HG03039 (cell line): ENCODE data around the gene ESR1.
"Not testable (repeated sequence)": the region's sequence is repeated elsewhere in the genome, so short reads cannot be mapped to it uniquely, and the experiment has no call there.

Experiments used
- ATAC-seq: cut with Tn5 transposase; IDR thresholded peaks from one replicate; pipeline ENCODE4 v1.9.1; 2021; ENCODE audit warnings: mild to moderate bottlenecking, moderate library complexity; ENCODE audit not compliant: unreplicated experiment

Gene ESR1

DNA sequence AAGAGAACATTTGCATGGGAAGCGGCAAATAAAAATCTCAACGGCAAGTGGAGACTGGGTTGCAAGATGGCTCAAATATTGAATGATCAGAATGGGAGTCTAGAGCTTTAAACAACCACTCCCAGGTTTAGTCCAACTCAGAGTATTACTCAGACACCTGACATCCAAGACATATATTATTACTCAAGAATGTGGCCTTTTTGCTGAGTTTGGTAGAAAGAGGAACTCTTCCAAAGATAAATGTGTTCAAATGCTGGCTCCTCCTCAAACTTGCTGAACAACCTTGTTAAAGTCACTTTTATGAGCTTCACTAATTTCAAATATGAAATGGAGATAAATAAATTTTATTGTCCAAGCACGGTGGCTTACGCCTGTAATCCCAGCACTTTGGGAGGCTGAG lies 77.8 kb downstream of the ESR1 start:
- ATAC-seq, result no peak

GRCh38 chr6:151891524-151891923 lies 84.0 kb downstream of the ESR1 start:
- ATAC-seq, result no peak

DNA sequence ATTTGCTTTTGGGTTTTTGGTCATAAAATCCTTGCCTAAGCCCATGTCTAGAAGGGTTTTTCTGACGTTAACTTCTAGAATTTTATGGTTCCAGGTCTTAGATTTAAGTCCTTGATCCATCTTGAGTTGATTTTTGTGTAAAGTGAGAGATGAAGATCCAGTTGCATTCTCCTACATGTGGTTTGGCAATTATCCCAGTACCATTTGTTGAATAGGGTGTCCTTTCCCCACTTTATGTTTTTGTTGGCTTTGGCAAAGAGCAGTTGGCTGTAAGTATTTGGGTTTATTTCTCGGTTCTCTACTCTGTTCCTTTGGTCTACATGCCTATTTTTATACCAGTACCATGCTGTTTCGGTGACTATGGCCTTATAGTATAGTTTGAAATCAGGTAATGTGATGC lies 86.9 kb downstream of the ESR1 start:
- ATAC-seq, result not testable (repeated sequence)

GRCh38 chr6:151899221-151899620 lies 91.7 kb downstream of the ESR1 start:
- not testable (repeated sequence) for ATAC-seq

- not testable (repeated sequence) for ATAC-seq
Measured at GRCh38 chr6:151899796-151900195, 92.3 kb downstream of the ESR1 start.

DNA sequence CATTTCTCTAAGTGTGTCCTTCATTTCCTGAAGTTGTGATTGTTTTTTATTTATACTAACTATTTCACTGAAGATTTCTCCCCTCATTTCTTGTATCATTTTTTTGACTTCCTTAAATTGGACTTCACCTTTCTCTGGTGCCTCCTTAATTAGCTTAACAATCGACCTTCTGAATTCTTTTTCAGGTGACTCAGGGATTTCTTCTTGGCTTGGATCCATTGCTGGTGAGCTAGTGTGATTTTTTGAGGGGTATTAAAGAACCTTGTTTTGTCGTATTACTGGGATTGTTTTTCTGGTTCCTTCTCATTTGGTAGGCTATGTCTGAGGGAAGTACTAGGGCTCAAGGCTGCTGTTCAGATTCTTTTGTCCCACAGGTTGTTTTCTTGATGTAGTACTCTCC lies 92.8 kb downstream of the ESR1 start:
- ATAC-seq, result no peak

DNA sequence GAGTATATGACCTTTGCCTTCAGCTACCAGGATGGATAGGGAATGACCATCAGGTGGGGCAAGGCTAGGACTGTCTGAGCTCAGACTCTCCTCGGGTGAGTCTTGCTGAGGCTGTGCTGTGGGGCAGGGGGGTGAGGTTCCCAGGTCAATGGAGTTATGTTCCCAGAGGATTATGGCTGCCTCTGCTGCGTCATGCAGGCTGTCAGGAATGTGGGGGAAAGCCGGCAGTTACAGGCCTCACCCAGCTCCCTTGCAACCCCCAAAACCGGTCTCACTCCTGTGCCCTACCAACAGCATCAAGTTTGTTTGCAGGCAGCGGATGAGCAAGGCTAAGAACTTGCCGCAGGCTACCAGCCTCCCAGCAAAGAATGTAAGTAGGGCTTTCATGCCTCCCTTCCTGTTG lies 93.5 kb downstream of the ESR1 start:
- ATAC-seq, result no peak

- ATAC-seq, result no peak
Measured at GRCh38 chr6:151904631-151905030, 97.1 kb downstream of the ESR1 start.

- no peak for ATAC-seq
Measured at GRCh38 chr6:151905072-151905471, 97.6 kb downstream of the ESR1 start.

- no peak for ATAC-seq
Measured at GRCh38 chr6:151905854-151906253, 98.4 kb downstream of the ESR1 start.

DNA sequence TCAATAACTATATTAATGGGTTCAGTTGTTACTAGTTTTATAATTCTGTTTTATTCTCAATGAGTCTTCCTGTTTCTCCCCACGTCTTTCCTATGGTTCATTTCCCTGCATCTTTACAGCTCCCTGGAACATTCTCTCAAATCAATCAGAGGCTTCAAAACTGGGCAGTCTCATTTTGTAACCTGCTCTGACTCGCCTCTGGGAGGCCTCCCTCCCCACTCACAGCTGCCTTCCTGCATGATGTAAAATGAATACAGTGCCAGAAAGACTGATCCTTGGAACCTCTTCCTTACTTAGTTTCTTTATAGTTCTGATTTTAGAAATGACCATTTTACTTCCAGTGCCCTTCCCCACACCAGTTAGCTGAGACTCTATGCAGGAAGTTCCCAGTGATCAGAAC lies 103.9 kb downstream of the ESR1 start:
- ATAC-seq, result no peak

- no peak for ATAC-seq
Measured at GRCh38 chr6:151914484-151914883, 107.0 kb downstream of the ESR1 start.

- ATAC-seq, result no peak
Measured at GRCh38 chr6:151916075-151916474, 108.6 kb downstream of the ESR1 start.

- no peak for ATAC-seq
Measured at GRCh38 chr6:151916680-151917164, 109.2 kb downstream of the ESR1 start.

DNA sequence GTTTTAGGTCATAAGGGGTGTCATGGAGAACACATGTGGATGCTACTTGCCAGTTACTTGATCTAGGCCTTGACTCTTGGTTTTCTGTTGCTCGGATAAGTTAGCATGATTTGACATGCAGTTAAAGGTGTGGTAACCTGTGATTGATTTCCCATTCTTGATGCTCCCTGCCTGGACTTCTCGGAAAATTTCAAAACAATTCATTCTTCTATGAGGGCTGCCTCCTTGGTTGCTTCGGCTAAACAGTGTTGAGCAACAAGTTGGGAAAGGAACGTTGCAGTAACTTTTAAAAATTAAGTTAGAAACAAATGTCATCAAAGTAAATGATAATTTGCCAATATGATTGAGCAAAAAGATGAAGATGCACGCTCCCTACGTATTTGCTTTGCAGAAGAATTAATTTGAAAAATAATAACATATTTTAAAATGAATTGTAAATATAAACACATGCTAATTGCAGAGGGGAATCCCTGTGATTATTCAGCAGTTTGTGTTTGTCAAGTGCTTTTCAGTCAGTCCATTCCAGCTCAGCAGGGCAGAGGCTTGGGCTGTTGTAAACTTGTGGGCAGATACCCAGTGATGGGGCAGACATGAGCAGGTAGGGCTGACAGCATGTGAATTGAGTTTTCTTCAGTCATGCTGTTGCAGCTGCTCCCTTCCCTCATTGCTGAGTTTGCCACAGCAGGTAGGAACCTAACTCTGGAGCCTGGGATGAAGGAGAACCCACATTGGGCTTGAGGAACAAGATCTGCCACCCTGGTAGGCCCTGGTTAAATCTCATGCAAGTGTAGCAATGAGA lies 110.2 kb downstream of the ESR1 start:
- no peak for ATAC-seq

- no peak for ATAC-seq
Measured at GRCh38 chr6:151940307-151940706, 132.8 kb downstream of the ESR1 start.

- ATAC-seq, result no peak
Measured at GRCh38 chr6:151948002-151948743, 140.7 kb downstream of the ESR1 start.

GRCh38 chr6:151958332-151958731 lies 150.8 kb downstream of the ESR1 start:
- no peak for ATAC-seq

GRCh38 chr6:151959086-151959485 lies 151.6 kb downstream of the ESR1 start:
- no peak for ATAC-seq

DNA sequence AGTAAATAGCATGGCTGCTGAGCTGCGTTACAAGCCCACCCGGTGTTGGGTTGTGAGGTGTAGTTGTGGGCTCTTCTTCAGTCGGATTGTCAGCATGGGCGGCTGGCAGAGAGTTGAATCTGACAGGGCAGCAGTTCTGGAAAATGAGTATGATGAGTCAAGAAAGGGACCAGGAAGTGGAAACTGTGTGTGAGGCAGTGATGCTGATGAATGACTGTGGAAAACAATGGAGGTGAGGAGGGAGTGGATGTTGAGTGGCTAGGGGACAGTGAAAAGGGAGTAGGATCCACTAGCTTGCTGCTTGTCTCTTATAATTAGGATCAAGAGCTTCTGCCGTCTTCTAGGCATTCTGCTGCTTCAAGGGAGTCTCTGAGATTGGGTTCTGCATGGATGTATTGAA lies 154.3 kb downstream of the ESR1 start:
- no peak for ATAC-seq

DNA sequence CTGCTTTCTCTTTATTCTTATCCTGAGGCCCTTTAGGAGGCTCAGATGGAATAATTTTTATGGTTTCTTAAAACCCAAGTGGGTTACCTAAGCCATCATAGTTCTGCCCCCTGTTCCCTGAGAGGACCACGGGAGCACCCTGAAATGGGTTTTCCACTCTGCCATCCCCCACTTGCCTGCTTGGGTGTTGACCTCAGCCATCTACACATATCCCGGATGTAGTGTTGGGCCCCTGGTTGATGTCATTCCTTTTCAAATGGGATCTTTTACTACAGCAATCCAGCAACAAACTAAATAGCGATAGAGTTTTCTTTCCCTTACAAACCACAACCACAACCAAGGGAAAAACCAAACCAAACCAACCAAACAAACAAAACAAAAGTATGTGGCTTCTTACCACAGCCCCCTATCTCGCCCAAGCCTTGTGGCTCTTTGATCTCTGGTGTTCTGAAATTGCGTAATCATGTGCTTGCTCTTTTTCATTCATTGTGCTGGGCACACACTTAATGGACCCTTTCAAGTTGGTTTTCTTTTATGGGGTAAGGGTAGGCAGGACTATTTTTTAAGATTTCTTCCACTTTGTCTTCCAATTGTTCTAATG lies 154.9 kb downstream of the ESR1 start:
- no peak for ATAC-seq

GRCh38 chr6:151963001-151963400 lies 155.5 kb downstream of the ESR1 start:
- ATAC-seq, result no peak
